Measurements from ENCODE around the gene DNAJC21.
A peak's percentile ranks its signal among the peaks of the same experiment; 100 is the strongest.
"Not testable (repeated sequence)": the region's sequence is repeated elsewhere in the genome, so short reads cannot be mapped to it uniquely, and the experiment has no call there.

Gene DNAJC21
- total RNA-seq, result 28.6 to 81.3 (median 48.3) reads per million in 18 experiments

DNA sequence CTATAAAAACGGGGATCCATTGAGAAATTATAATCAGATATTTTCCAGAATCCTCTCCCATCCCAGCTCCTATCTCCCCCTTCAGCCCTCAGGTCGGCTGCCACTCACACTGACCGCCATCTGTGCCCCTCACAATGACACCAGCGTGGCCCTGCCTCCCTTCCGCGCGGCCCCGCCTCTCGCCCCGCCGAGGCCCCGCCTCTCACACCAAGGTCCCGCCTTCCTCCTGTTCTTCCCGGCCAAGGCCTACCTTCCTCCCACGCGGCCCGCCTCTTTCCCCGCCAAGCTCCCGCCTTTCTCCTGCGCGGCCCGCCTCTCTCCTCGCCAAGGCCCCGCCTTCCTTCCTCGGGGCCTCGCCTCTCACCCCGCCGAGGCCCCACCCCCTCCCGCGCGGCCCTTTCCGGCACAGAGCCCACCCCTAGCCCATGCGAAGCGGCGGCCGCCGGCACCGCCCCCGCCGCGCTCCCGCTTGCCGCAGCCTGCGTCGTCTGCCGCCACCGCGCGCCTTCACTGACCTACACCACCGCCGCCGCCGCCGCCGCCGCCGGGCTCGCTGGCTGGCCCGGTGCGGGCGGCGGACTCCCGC lies at the start of gene DNAJC21:
Gene DNAJC21 (plus strand): TSS at position 426 of the 586 bp plus-strand sequence. CDS start 261 bp downstream, outside the sequence.
- peak; percentile 98 to 99 for DNase-seq

DNA sequence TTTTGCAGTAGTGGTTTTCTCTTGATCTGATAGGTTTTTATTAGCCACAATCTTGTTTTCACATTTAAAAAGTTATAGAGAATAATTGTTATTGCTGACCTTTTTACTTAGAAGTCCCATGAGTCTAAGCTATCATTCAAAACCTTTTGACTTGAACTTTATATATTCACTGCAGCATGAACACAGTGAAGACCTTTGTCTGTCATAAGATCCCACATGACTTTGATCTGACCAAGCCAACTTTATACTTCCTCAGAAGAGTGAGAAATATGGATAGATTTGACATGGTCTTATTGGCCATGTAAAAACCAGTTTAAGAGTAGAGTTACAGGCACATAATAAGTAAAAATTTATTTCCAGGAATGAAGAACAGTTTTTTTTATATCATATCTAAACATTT lies 48.1 kb upstream of the DNAJC21 start:
- DNase-seq, result no peak

DNA sequence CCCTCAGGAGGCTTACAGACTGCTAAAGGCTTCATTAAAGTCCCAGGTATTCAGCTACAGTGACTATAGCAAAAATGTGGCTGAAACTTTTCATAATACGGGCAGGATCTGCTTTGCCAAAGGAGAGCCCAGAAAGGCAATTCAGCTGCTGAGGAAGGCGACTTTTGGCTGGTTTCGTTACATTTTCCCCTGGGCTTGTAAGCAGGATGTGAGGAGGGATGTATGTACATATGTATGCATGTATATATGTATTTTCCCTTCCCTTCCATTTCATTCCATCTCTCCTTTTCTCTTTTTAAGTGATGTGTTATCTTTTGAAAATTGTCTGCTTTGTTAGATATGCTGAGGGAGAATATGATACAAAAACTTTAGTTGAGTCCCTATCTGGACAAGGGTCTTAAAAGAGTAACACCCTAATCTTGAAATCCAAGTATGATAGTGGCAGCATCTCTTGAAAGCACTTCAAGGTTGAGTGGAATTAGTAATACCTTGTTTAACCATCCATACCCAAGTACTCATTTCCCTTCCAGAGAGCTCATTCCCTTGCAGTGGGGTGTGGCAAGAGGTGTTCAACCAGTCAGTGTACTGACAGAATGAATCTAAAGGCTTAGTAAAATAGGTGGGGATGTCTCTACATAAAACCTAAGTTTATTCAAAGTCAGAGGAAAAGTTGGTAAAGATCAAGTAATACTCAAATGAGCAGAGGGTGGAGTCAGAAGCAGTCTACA lies 42.8 kb upstream of the DNAJC21 start:
- DNase-seq, result no peak

GRCh38 chr5:34889394-34889793 lies 40.0 kb upstream of the DNAJC21 start:
- DNase-seq, result no peak

- DNase-seq, result no peak
These were observed 37.4 kb upstream of the DNAJC21 start for GRCh38 chr5:34891981-34892380.

- DNase-seq, result no peak
These were observed 36.9 kb upstream of the DNAJC21 start for GRCh38 chr5:34892414-34892813.

GRCh38 chr5:34894716-34895115 lies 34.6 kb upstream of the DNAJC21 start:
- no peak for DNase-seq

- no peak for DNase-seq
These were observed 33.5 kb upstream of the DNAJC21 start for GRCh38 chr5:34895641-34896419.

DNA sequence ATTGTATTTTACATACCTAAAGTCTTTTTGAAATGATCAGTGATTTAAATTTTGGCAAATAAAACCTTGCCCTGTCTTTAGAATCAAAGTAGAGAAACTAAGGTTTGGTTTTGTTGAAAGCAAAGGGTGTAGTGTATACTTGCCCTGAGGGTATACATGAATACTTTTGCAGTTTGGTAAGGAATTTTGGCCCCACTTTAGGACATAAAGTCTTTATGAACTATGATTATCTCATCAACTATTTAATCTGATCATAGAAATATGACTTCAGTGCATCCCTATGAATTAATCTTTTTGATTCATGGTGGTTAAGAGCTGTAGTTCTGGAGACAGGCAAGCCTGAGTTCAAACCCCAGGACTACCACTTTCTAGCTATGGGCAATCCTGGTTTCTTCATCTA lies 31.7 kb upstream of the DNAJC21 start:
- DNase-seq, result no peak

- peak; percentile 55 to 67 for DNase-seq
These were observed 31.0 kb upstream of the DNAJC21 start for GRCh38 chr5:34898258-34898895.

DNA sequence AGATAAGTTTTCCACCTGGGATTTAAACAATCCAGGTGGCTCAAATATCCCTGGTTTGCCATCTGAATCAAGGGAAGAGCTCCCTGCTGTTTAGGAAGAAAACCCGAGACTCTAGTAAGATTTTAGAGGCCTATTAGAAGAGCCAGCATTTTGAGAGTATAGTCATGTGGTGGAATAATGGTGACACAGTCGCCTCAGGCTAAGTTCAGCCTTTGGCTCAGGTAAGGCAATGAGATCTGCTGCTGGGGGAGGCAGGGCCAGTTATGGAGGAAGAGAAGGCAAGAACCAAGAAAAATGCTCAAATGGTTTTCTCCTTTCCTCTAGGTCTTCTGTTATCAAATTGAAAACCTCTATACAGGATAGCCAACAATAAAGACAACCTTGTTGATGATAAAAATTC lies 30.3 kb upstream of the DNAJC21 start:
- no peak for DNase-seq

GRCh38 chr5:34900652-34901051 lies 28.7 kb upstream of the DNAJC21 start:
- DNase-seq, result no peak

DNA sequence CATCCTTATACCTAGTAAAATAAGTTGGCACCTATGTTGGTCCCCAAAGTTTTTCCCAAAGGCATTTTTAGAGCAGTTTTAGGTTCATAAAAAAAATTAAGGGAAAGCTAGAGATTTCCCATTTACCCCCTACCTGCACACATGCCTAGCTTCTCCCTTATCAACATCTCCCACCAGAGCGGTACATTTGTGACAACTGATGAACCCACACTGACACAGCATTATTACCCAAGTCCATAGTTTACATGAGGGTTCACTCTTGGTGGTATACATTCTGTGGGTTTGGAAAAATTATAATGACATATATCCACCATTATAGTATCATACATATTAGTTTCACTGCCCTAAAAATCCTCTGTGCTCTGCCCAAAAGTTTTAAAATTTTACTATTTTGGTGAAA lies 26.1 kb upstream of the DNAJC21 start:
- DNase-seq, result no peak

- no peak for DNase-seq
These were observed 23.8 kb upstream of the DNAJC21 start for GRCh38 chr5:34905564-34905963.

- no peak for DNase-seq
These were observed 16.3 kb upstream of the DNAJC21 start for GRCh38 chr5:34913072-34913471.

GRCh38 chr5:34914671-34915138 lies 14.7 kb upstream of the DNAJC21 start:
- DNase-seq, result no peak

GRCh38 chr5:34915139-34915855 lies 14.1 kb upstream of the DNAJC21 start, which contains the start of the genes BRIX1 and RAD1:
BRIX1 (plus strand) TSS chr5:34915711; CDS start chr5:34915739, 28 bp downstream.
RAD1 (minus strand) TSS chr5:34915504; CDS start chr5:34914892, 612 bp downstream.
- DNase-seq, result peak; percentile 97 to 98

- DNase-seq, result peak in 1 of 2 donors; percentile 22
These were observed 13.5 kb upstream of the DNAJC21 start for GRCh38 chr5:34915856-34916192.

- DNase-seq, result no peak
These were observed 12.8 kb upstream of the DNAJC21 start for GRCh38 chr5:34916518-34916917.

DNA sequence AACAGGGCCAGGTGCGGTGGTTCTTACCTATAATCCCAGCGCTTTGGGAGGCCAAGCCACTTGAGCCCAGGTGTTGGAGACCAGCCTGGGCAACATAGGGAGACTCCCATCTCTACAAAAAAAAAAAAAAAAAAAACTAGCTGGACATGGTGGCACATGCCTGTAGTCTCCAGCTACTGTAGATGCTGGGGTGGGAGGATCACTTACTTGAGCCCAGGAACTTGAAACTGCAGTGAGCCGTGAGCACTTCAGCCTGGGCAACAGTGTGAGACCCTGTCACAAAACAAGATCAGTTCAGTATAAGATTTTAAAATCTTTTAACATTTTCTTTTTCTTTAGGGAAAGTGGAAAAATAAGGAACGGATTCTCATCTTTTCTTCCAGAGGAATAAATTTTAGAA lies 11.3 kb upstream of the DNAJC21 start:
- DNase-seq, result no peak

DNA sequence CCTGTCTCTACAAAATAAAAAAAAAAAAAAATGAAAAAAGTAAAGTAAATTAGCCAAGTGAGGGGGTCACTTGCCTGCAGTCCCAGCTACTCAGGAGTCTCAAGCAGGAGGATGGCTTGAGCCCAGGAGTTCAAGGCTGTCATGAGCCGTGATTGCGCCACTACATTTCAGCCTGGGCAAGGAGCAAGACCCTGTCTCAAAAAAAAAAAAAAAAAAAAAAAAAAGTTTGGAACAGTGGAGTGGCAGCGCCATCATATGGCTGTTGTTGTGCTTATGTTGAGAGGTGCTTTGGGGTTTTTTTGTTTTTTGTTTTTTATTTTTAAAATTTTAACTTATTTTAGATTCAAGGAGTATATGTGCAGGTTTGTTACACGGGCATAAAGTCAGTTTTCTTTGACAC lies 10.3 kb upstream of the DNAJC21 start:
- DNase-seq, result no peak

DNA sequence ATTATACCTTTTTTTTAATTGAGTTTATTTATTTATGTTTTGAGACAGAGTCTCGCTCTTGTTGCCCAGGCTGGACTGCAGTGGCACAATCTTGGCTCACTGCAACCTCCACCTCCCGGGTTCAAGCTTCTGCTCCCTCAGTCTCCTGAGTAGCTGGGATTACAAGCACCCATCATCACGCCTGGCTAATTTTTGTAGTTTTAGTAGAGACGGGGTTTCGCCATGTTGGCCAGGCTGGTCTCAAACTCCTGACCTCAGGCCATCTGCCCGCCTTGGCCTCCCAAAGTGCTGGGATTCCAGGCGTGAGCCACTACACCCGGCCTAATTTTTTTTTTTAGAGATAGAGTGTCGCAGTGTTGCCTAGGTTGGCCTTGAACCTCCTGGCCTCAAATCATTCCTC lies 6.1 kb upstream of the DNAJC21 start:
- DNase-seq, result not testable (repeated sequence)

Data from inflammatory macrophage (primary cell).